HG03108 (cell line): ENCODE measurements around the gene CDK5RAP3.

Source experiments
- ATAC-seq: cut with Tn5 transposase; IDR thresholded peaks from one replicate; pipeline ENCODE4 v1.9.1; 2021; ENCODE audit warnings: moderate library complexity; ENCODE audit not compliant: unreplicated experiment

CDK5RAP3 gene

GRCh38 chr17:48022901-48023300 lies 52.0 kb downstream of the CDK5RAP3 start:
- no peak for ATAC-seq

GRCh38 chr17:48023400-48024148 lies 52.7 kb downstream of the CDK5RAP3 start:
- no peak for ATAC-seq

GRCh38 chr17:48024149-48025039 lies 53.5 kb downstream of the CDK5RAP3 start:
- ATAC-seq = no peak

GRCh38 chr17:48025040-48025903 lies 54.4 kb downstream of the CDK5RAP3 start:
- ATAC-seq = peak; percentile 64

GRCh38 chr17:48025904-48026501 lies 55.1 kb downstream of the CDK5RAP3 start:
- no peak for ATAC-seq

GRCh38 chr17:48026502-48027321 lies 55.8 kb downstream of the CDK5RAP3 start:
- ATAC-seq = no peak

- ATAC-seq = no peak
Measured at GRCh38 chr17:48027322-48027981, 56.5 kb downstream of the CDK5RAP3 start.

GRCh38 chr17:48028736-48029135 lies 57.8 kb downstream of the CDK5RAP3 start:
- ATAC-seq = no peak

GRCh38 chr17:48030531-48030930 lies 59.6 kb downstream of the CDK5RAP3 start:
- no peak for ATAC-seq
